ENCODE measurements around the gene EPGN.

DNA sequence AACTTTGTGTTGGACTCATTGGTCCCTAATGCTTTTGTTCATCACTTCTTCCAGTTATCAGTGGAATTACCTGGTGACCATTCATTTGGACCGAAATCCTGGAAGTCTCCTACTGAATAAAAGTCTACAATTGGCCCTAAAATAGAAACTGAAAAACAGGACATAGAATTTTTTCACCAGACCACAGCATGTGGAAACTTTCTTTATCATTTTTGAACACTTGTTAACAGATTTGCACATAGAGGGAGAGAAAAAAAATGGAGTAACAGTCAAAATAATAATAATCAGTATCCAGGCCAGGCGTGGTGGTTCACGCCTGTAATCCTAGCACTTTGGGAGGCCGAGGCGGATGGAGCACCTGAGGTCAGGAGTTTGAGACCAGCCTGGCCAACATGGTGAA lies 7.1 kb downstream of the EPGN start:
- no peak for TF ChIP-seq POLR2AphosphoS5 (IDR thresholded peaks at IDR 0.05)
- no peak for TF ChIP-seq CTCF (IDR thresholded peaks at IDR 0.05)
- no peak for TF ChIP-seq POLR2A (IDR thresholded peaks at IDR 0.05)
- no peak for TF ChIP-seq EP300 (IDR thresholded peaks at IDR 0.05)

Data from stomach (tissue), 4 donors.